Measurements from ENCODE around the gene TM9SF4.

TM9SF4 gene

GRCh38 chr20:32109392-32110172 lies at the start of gene TM9SF4:
Gene TM9SF4, plus strand, starts transcription at chr20:32109714. Its CDS starts 27 bp downstream, at chr20:32109741.
- peak; percentile 81 for DNase-seq (ENCODE audit: low read depth)

GRCh38 chr20:32062776-32063170 lies 46.7 kb upstream of the TM9SF4 start:
- DNase-seq (ENCODE audit: low read depth): no peak

- no peak for DNase-seq (ENCODE audit: low read depth)
These were observed 45.8 kb upstream of the TM9SF4 start for GRCh38 chr20:32063695-32064094.

GRCh38 chr20:32064667-32065066 lies 44.8 kb upstream of the TM9SF4 start:
- DNase-seq (ENCODE audit: low read depth): no peak

- no peak for DNase-seq (ENCODE audit: low read depth)
These were observed 42.2 kb upstream of the TM9SF4 start for GRCh38 chr20:32067234-32067821.

- no peak for DNase-seq (ENCODE audit: low read depth)
These were observed 41.3 kb upstream of the TM9SF4 start for GRCh38 chr20:32068174-32068573.

- no peak for DNase-seq (ENCODE audit: low read depth)
These were observed 39.8 kb upstream of the TM9SF4 start for GRCh38 chr20:32069711-32070110.

GRCh38 chr20:32070282-32070681 lies 39.2 kb upstream of the TM9SF4 start:
- no peak for DNase-seq (ENCODE audit: low read depth)

GRCh38 chr20:32070690-32071213 lies 38.8 kb upstream of the TM9SF4 start:
- no peak for DNase-seq (ENCODE audit: low read depth)

GRCh38 chr20:32071395-32072167 lies 37.9 kb upstream of the TM9SF4 start:
- DNase-seq (ENCODE audit: low read depth): no peak

- no peak for DNase-seq (ENCODE audit: low read depth)
These were observed 37.3 kb upstream of the TM9SF4 start for GRCh38 chr20:32072168-32072750.

- DNase-seq (ENCODE audit: low read depth): no peak
These were observed 34.0 kb upstream of the TM9SF4 start for GRCh38 chr20:32075534-32075933.

GRCh38 chr20:32077190-32077589 lies 32.3 kb upstream of the TM9SF4 start:
- no peak for DNase-seq (ENCODE audit: low read depth)

GRCh38 chr20:32078322-32078721 lies 31.2 kb upstream of the TM9SF4 start:
- no peak for DNase-seq (ENCODE audit: low read depth)

GRCh38 chr20:32078791-32079190 lies 30.7 kb upstream of the TM9SF4 start:
- no peak for DNase-seq (ENCODE audit: low read depth)

GRCh38 chr20:32079655-32080109 lies 29.8 kb upstream of the TM9SF4 start:
- DNase-seq (ENCODE audit: low read depth): no peak

GRCh38 chr20:32080783-32081182 lies 28.7 kb upstream of the TM9SF4 start:
- no peak for DNase-seq (ENCODE audit: low read depth)

- DNase-seq (ENCODE audit: low read depth): no peak
These were observed 26.0 kb upstream of the TM9SF4 start for GRCh38 chr20:32083469-32083868.

- DNase-seq (ENCODE audit: low read depth): no peak
These were observed 22.4 kb upstream of the TM9SF4 start for GRCh38 chr20:32087070-32087469.

- no peak for DNase-seq (ENCODE audit: low read depth)
These were observed 20.8 kb upstream of the TM9SF4 start for GRCh38 chr20:32088759-32089158.

- DNase-seq (ENCODE audit: low read depth): no peak
These were observed 19.7 kb upstream of the TM9SF4 start for GRCh38 chr20:32089637-32090362.

Measured in stimulated activated CD8-positive, alpha-beta memory T cell treated with anti-CD3 and anti-CD28 coated beads, Interleukin-4, amount 100 ng/mL, for 24 hours (primary cell).